ENCODE measurements around the gene CHD2.

CHD2 gene

DNA sequence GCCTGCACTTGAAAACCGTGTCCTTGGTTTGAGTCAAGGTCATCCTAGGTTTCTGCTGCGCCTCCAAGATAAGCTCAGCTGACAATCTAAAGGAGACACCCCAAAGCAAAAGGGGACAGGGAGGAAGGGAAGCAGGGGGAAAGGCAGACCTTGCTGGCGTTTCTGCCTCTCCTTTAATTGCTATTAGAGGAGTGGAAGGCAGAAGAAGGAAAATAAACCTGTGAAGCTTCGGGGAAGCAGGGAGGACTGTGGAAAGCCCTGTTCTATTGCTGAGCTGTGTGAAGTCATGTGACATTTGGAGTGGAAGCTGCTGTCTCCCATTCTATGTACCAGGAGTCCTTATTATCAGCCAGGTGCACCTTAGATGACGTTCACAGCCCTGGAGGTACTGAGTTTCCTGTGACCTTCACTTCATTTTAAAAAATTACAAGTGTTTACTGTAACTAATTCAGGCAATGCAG, 21.5 kb upstream of the CHD2 start:
- no peak for ATAC-seq
- no peak for TF ChIP-seq ARNTL (CRISPR knock-in tag; IDR thresholded peaks at IDR 0.05; ENCODE audit: borderline replicate concordance, low read depth)
- no peak for TF ChIP-seq TOX (CRISPR knock-in tag; IDR thresholded peaks at IDR 0.05; ENCODE audit: borderline replicate concordance)
- no peak for TF ChIP-seq ESRRG (CRISPR knock-in tag; IDR thresholded peaks at IDR 0.05)
- TF ChIP-seq ZNF8 (CRISPR knock-in tag; IDR thresholded peaks at IDR 0.05): no peak
- TF ChIP-seq ZNF565 (CRISPR knock-in tag; conservative IDR thresholded peaks at IDR 0.05; ENCODE audit: low read depth): no peak
- no peak for TF ChIP-seq CSRNP3 (CRISPR knock-in tag; IDR thresholded peaks at IDR 0.05)
- TF ChIP-seq TCF4 (CRISPR knock-in tag; IDR thresholded peaks at IDR 0.05; ENCODE audit: borderline replicate concordance): no peak
- TF ChIP-seq ZFP30 (CRISPR knock-in tag; IDR thresholded peaks at IDR 0.05): no peak
- TF ChIP-seq PATZ1 (CRISPR knock-in tag; IDR thresholded peaks at IDR 0.05; ENCODE audit: borderline replicate concordance): no peak
- no peak for TF ChIP-seq GLIS3 (CRISPR knock-in tag; IDR thresholded peaks at IDR 0.05)
- no peak for TF ChIP-seq OSR1 (CRISPR knock-in tag; IDR thresholded peaks at IDR 0.05)
- no peak for TF ChIP-seq SNAI2 (CRISPR knock-in tag; IDR thresholded peaks at IDR 0.05)
- TF ChIP-seq, protein P1, sequence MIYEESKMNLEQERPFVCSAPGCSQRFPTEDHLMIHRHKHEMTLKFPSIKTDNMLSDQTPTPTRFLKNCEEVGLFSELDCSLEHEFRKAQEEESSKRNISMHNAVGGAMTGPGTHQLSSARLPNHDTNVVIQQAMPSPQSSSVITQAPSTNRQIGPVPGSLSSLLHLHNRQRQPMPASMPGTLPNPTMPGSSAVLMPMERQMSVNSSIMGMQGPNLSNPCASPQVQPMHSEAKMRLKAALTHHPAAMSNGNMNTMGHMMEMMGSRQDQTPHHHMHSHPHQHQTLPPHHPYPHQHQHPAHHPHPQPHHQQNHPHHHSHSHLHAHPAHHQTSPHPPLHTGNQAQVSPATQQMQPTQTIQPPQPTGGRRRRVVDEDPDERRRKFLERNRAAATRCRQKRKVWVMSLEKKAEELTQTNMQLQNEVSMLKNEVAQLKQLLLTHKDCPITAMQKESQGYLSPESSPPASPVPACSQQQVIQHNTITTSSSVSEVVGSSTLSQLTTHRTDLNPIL (CRISPR knock-in tag; IDR thresholded peaks at IDR 0.05; ENCODE audit: low read depth): no peak
- no peak for TF ChIP-seq ISL1 (CRISPR knock-in tag; IDR thresholded peaks at IDR 0.05)
- TF ChIP-seq, protein P2, sequence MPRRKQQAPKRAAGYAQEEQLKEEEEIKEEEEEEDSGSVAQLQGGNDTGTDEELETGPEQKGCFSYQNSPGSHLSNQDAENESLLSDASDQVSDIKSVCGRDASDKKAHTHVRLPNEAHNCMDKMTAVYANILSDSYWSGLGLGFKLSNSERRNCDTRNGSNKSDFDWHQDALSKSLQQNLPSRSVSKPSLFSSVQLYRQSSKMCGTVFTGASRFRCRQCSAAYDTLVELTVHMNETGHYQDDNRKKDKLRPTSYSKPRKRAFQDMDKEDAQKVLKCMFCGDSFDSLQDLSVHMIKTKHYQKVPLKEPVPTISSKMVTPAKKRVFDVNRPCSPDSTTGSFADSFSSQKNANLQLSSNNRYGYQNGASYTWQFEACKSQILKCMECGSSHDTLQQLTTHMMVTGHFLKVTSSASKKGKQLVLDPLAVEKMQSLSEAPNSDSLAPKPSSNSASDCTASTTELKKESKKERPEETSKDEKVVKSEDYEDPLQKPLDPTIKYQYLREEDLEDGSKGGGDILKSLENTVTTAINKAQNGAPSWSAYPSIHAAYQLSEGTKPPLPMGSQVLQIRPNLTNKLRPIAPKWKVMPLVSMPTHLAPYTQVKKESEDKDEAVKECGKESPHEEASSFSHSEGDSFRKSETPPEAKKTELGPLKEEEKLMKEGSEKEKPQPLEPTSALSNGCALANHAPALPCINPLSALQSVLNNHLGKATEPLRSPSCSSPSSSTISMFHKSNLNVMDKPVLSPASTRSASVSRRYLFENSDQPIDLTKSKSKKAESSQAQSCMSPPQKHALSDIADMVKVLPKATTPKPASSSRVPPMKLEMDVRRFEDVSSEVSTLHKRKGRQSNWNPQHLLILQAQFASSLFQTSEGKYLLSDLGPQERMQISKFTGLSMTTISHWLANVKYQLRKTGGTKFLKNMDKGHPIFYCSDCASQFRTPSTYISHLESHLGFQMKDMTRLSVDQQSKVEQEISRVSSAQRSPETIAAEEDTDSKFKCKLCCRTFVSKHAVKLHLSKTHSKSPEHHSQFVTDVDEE (CRISPR knock-in tag; IDR thresholded peaks at IDR 0.05): no peak
- no peak for TF ChIP-seq CSDC2 (CRISPR knock-in tag; IDR thresholded peaks at IDR 0.05)

DNA sequence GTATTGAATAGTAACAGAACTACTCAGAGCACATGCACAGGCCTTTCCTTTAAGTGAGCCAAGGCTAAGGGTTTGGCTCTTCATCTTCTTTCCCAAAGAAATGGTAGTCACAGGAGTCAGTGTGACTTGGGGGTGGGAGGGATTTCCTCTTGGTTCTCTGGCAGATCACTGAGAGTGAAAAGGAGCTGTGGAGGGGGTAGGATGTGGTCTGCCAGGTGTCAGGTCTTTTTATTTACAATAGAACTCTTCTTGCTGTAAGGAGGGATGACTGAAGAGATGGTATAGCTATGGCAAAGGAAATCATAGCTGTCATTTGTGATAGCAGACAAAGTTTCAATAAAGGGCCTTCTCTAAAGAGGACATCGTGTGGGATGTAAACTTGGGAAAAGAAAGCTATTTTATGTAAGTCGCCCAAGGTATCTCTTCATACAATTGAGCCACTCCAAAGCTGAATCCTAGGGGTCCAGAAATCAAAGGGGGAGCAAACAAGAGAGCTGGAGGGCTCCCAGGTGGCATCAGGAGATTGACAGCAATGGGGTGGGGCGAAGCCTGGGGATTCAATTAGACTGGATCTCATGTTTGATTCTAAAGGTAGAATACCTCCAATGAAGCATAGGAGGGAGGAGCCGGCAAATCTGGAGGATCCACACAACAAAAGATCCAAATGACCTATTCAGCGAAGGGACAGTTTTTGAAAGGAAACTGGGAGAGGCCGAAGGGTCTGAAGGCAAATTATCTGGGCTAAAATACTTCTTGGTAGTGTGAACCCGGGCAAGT, 20.0 kb upstream of the CHD2 start:
- TF ChIP-seq PATZ1 (CRISPR knock-in tag; IDR thresholded peaks at IDR 0.05; ENCODE audit: borderline replicate concordance): no peak
- TF ChIP-seq TOX (CRISPR knock-in tag; IDR thresholded peaks at IDR 0.05; ENCODE audit: borderline replicate concordance): no peak
- no peak for TF ChIP-seq CSDC2 (CRISPR knock-in tag; IDR thresholded peaks at IDR 0.05)
- TF ChIP-seq ZNF565 (CRISPR knock-in tag; conservative IDR thresholded peaks at IDR 0.05; ENCODE audit: low read depth): no peak
- no peak for TF ChIP-seq POU6F1 (CRISPR knock-in tag; IDR thresholded peaks at IDR 0.05; ENCODE audit: borderline replicate concordance, low read depth)
- TF ChIP-seq SNAI2 (CRISPR knock-in tag; IDR thresholded peaks at IDR 0.05): no peak
- no peak for TF ChIP-seq ZFP30 (CRISPR knock-in tag; IDR thresholded peaks at IDR 0.05)
- TF ChIP-seq OSR1 (CRISPR knock-in tag; IDR thresholded peaks at IDR 0.05): no peak
- no peak for TF ChIP-seq BACH2 (CRISPR knock-in tag; IDR thresholded peaks at IDR 0.05; ENCODE audit: borderline replicate concordance)
- no peak for TF ChIP-seq PPARA (CRISPR knock-in tag; IDR thresholded peaks at IDR 0.05; ENCODE audit: borderline replicate concordance)
- no peak for TF ChIP-seq GLIS3 (CRISPR knock-in tag; IDR thresholded peaks at IDR 0.05)
- no peak for TF ChIP-seq TCF4 (CRISPR knock-in tag; IDR thresholded peaks at IDR 0.05; ENCODE audit: borderline replicate concordance)
- no peak for TF ChIP-seq ZNF8 (CRISPR knock-in tag; IDR thresholded peaks at IDR 0.05)
- TF ChIP-seq ZC3H10 (CRISPR knock-in tag; IDR thresholded peaks at IDR 0.05): no peak
- TF ChIP-seq RARB (CRISPR knock-in tag; IDR thresholded peaks at IDR 0.05): no peak
- TF ChIP-seq ISL1 (CRISPR knock-in tag; IDR thresholded peaks at IDR 0.05): no peak
- no peak for TF ChIP-seq ARNTL (CRISPR knock-in tag; IDR thresholded peaks at IDR 0.05; ENCODE audit: borderline replicate concordance, low read depth)
- no peak for TF ChIP-seq ESRRG (CRISPR knock-in tag; IDR thresholded peaks at IDR 0.05)
- no peak for ATAC-seq
